Measurements from ENCODE around the gene LRRN2. TPM values are rescaled to one million over a fixed set of nuclear protein-coding genes. Genes with fewer than 3 reads are reported as not detected.
A peak's percentile ranks its signal among the peaks of the same experiment; 100 is the strongest.

The LRRN2 gene
- total and polyA plus RNA-seq, 9 of the 15 experiments (the other 6 are each of a cell fraction or from before 2014, with no cell fraction given), result 0.05 TPM; not detected in 8

- Histone ChIP-seq H3K4me2 (ENCODE audit: insufficient read depth, low read length) (no peak overlapping the region), H3K4me3 (no peak overlapping the region), H3K9ac (ENCODE audit: insufficient read depth in 1 of 2, low read depth in 2 of 2, low read length in 2 of 2) (no peak overlapping the region), H2AFZ (ENCODE audit: low read depth, low read length) (no peak overlapping the region), H3K79me2 (ENCODE audit: control insufficient read depth, insufficient read depth, low read length) (no peaks in the 10 kb centered on the region), H3K9me3 (replicated peaks; ENCODE audit: control insufficient read depth, insufficient read depth, low read depth, low read length) (no peaks in the 10 kb centered on the region), H3K27me3 (ENCODE audit: control insufficient read depth in 2 of 2, insufficient read depth in 2 of 2, low read length in 2 of 2) (no peaks in the 10 kb centered on the region), H3K4me1 (replicated peaks in 1 of 2; ENCODE audit: control insufficient read depth in 2 of 2, insufficient read depth in 2 of 2, low read length in 2 of 2) (peaks cover 13 to 39% of the 10 kb centered on the region in 2 experiments), H3K36me3 (ENCODE audit: control insufficient read depth, insufficient read depth, low read length) (no peaks in the 10 kb centered on the region), H3K9me1 (ENCODE audit: control insufficient read depth, insufficient read depth, low read length) (no peaks in the 10 kb centered on the region), H3K27ac (ENCODE audit: extremely low read depth, low read depth, low read length) (no peak overlapping the region), H4K20me1 (replicated peaks; ENCODE audit: control insufficient read depth, insufficient read depth, low read length) (no peaks in the 10 kb centered on the region)
- intact Hi-C loops (cut with micrococcal nuclease) (no loop called here), in situ Hi-C loops (cut with MboI) (no loop called here)
- FAIRE-seq (no peak), ATAC-seq (no peak), DNase-seq (ENCODE audit: extremely low read depth in 1 of 4, low spot score in 3 of 4) (no peak)
- 45% methylated on average over 3 of the region's 3 CpGs for WGBS (ENCODE audit: insufficient coverage, low coverage, missing lambda C conversion rate)
- TF ChIP-seq IRF1 (CRISPR knock-in tag; IDR thresholded peaks at IDR 0.05; ENCODE audit: borderline replicate concordance), result no peak
- TF ChIP-seq CEBPG (CRISPR knock-in tag; IDR thresholded peaks at IDR 0.05), result no peak
- peak in 1 of 2 experiments; percentile 61; a peak in 2 of 4 replicates for TF ChIP-seq CEBPG (tag; conservative IDR thresholded peaks at IDR 0.05 in 1 of 2, IDR thresholded peaks at IDR 0.05 in 1 of 2)
- TF ChIP-seq NFE2 (IDR thresholded peaks at IDR 0.05; ENCODE audit: low read depth), result 0 out of 2 replicates have a peak, but pooled peaks have one; percentile 26
- TF ChIP-seq STAT5B (CRISPR knock-in tag; IDR thresholded peaks at IDR 0.05), result no peak
- peak; percentile 78 for TF ChIP-seq CEBPB (tag; IDR thresholded peaks at IDR 0.05)
- no peak for TF ChIP-seq DIDO1 (tag; IDR thresholded peaks at IDR 0.05; ENCODE audit: low read depth)
- CTCF ChIA-PET (ENCODE audit: low intra/inter-chr PET ratio), result no interaction called here
- POLR2A ChIA-PET, result interaction anchor here (0.6 to 1.5 kb wide), 4 partner anchors 8 to 561 kb away, joined by 3 read pairs; no protein-coding TSS in a partner anchor
- BruUV-seq (replicated peaks), result no TSS peak
Observed at GRCh38 chr1:204701229-204701628, 15.7 kb upstream of the LRRN2 start.

Measured in K562 (cell line).